ENCODE data around the gene C4B.
"Not testable (repeated sequence)": the region's sequence is repeated elsewhere in the genome, so short reads cannot be mapped to it uniquely, and the experiment has no call there.

The C4B gene

DNA sequence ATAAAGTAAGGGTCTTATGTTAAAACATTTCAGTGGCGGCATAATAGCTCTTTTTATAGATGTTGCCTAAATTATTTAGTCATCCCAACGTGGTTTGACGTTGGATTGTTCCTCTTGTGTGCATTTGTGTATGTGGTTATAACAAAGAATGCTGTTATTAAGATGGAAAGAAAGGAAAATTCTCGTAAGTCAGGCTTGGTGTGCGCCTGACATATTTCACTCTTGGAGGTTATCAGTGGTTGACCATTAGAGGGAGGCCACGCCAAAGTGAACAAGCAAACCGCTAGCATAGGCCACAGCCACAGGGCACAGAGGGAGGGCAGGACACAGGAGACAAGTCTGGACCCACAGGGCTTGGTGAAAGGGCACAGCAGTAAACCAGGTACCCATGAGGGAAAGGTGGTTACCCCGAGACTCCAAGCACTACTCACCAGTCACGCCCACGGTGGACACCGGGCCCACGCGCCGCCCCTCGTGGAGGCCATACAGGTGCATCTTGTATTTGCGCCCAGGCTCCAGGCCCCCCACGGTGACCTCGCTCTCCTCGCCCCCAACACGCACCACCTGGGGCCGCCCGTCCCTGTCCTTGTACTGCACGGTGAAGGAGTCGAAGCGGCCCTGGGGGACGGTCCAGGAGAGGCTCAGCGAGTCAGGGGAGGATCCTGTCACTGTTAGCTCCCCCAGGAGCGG lies 46.5 kb downstream of the C4B start:
- Mint-ChIP-seq H3K36me3 (ENCODE audit: low read depth) (no peaks in the 10 kb centered on the region), H3K27ac (no peak overlapping the region)
- no peak for DNase-seq

DNA sequence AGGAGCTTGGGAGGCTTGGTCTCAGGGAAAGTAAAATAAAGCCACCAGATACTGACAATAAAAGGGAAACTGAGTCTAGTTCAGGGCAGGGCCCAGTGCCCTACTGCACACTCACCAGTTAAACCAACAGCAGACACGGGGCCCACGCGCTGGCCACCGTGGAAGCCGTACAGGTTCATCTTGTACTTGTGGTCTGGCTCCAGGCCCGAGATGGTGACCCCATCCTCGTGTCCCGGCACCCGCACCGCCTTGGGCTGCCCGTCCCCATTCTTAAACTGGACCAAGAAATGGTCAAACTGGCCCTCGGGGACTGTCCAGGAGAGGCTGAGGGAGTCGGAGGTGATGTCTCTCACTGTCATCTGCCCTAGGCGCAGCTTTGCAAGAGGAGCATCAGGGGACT lies 50.1 kb downstream of the C4B start:
- no peak overlapping the region for H3K4me3 Mint-ChIP-seq
- no peak for DNase-seq
- H3K27me3 Mint-ChIP-seq (ENCODE audit: low read depth, poor library complexity) = peaks cover 9% of the 10 kb centered on the region
- TF ChIP-seq, protein P1, sequence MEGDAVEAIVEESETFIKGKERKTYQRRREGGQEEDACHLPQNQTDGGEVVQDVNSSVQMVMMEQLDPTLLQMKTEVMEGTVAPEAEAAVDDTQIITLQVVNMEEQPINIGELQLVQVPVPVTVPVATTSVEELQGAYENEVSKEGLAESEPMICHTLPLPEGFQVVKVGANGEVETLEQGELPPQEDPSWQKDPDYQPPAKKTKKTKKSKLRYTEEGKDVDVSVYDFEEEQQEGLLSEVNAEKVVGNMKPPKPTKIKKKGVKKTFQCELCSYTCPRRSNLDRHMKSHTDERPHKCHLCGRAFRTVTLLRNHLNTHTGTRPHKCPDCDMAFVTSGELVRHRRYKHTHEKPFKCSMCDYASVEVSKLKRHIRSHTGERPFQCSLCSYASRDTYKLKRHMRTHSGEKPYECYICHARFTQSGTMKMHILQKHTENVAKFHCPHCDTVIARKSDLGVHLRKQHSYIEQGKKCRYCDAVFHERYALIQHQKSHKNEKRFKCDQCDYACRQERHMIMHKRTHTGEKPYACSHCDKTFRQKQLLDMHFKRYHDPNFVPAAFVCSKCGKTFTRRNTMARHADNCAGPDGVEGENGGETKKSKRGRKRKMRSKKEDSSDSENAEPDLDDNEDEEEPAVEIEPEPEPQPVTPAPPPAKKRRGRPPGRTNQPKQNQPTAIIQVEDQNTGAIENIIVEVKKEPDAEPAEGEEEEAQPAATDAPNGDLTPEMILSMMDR (IDR thresholded peaks at IDR 0.05) = no peak
- peaks cover 14% of the 10 kb centered on the region for H3K4me1 Mint-ChIP-seq
- H3K36me3 Mint-ChIP-seq (ENCODE audit: low read depth) = no peaks in the 10 kb centered on the region
- H3K9me3 Mint-ChIP-seq = no peaks in the 10 kb centered on the region
- no peak overlapping the region for H3K27ac Mint-ChIP-seq

More for the DNA sequence above, 46.5 kb downstream of the C4B start:
- Mint-ChIP-seq H3K27me3 (ENCODE audit: low read depth, poor library complexity) (peaks cover 9% of the 10 kb centered on the region), H3K4me1 (peaks cover 26% of the 10 kb centered on the region), H3K9me3 (no peaks in the 10 kb centered on the region), H3K4me3 (no peak overlapping the region)
- TF ChIP-seq, protein P1 (IDR thresholded peaks at IDR 0.05) = no peak

DNA sequence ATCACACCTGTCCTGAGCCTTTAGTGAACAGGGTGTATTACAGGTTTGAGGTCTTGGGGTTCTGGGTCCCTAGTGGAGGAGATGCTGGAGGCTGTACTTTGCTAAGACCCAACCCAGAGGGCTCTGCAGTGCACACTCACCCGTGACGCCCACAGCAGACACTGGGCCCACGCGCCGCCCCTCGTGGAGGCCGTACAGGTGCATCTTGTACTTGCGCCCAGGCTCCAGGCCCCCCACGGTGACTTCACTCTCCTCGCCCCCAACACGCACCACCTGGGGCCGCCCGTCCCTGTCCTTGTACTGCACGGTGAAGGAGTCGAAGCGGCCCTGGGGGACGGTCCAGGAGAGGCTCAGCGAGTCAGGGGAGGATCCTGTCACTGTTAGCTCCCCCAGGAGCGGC lies 52.9 kb downstream of the C4B start:
- H3K4me3 Mint-ChIP-seq = not testable (repeated sequence)

DNA sequence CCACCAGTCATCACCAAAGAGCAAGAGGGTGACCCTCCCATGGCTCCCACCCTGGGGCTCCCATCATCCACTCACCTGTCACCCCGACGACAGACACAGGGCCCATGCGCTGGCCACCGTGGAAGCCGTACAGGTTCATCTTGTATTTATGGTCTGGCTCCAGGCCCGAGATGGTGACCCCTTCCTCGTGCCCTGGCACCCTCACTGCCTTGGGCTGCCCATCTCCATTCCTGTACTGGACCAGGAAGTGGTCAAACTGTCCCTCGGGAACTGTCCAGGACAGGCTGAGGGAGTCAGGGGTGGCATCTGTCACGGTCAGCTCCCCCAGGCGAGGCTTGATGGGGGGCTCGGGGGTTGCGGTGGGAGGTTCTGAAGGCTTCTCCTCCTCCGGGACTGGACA lies 53.7 kb downstream of the C4B start:
- not testable (repeated sequence) for H3K27me3 Mint-ChIP-seq (ENCODE audit: low read depth, poor library complexity); H3K27ac Mint-ChIP-seq; H3K36me3 Mint-ChIP-seq (ENCODE audit: low read depth); DNase-seq; H3K9me3 Mint-ChIP-seq; H3K4me3 Mint-ChIP-seq
- peaks cover 45% of the 10 kb centered on the region for H3K4me1 Mint-ChIP-seq

More for the DNA sequence above, 52.9 kb downstream of the C4B start:
- not testable (repeated sequence) for DNase-seq; H3K27me3 Mint-ChIP-seq (ENCODE audit: low read depth, poor library complexity); H3K9me3 Mint-ChIP-seq; H3K36me3 Mint-ChIP-seq (ENCODE audit: low read depth); H3K27ac Mint-ChIP-seq
- H3K4me1 Mint-ChIP-seq = peaks cover 38% of the 10 kb centered on the region

DNA sequence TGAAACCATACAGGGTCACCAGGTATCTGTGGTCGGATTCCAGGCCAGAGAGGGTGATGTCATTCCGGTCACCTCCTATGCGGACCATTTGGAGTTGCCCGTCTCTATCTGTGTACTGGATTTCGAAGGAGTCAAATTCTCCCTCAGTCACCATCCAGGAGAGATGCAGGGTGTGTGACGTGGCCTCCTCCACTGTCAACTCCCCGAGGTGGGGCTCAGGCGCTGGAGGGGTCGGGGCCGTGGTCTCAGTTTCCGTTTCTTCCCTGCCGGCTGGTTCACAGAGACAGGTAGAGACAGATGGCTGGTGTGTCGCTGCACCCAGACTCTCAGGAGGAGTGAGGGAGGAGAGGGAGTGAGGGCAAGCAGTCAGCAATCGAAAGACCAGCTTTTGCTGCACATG lies 54.3 kb downstream of the C4B start:
- Mint-ChIP-seq H3K27ac (no peak overlapping the region), H3K36me3 (ENCODE audit: low read depth) (no peaks in the 10 kb centered on the region), H3K9me3 (no peaks in the 10 kb centered on the region), H3K4me3 (no peak overlapping the region), H3K27me3 (ENCODE audit: low read depth, poor library complexity) (peaks cover 9% of the 10 kb centered on the region), H3K4me1 (peaks cover 49% of the 10 kb centered on the region)
- no peak for DNase-seq
- TF ChIP-seq, protein P1 (IDR thresholded peaks at IDR 0.05) = no peak

DNA sequence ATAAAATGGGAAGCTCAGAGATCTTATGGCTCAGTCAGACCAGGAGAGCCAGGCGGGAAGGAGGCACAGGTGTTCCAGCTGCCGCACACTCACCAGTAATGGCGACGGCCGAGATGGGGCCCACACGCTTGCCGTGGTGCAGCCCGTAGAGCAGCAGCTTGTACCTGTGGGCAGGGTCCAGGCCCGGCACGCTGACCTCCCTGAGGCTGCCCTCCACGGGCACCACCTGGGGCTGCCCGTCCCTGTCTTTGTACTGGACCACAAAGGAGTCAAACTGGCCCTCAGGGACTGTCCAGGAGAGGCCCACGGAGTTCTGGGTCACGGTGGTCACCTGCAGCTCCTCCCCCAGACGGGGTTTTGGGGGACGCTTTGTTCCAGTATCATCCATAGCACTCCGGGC lies 54.9 kb downstream of the C4B start:
- H3K27ac Mint-ChIP-seq = peak overlapping the region; percentile 80
- TF ChIP-seq, protein P1 (IDR thresholded peaks at IDR 0.05) = no peak
- no peak overlapping the region for H3K4me3 Mint-ChIP-seq
- no peaks in the 10 kb centered on the region for H3K9me3 Mint-ChIP-seq
- peaks cover 9% of the 10 kb centered on the region for H3K27me3 Mint-ChIP-seq (ENCODE audit: low read depth, poor library complexity)
- no peaks in the 10 kb centered on the region for H3K36me3 Mint-ChIP-seq (ENCODE audit: low read depth)
- no peak for DNase-seq
- peaks cover 55% of the 10 kb centered on the region for H3K4me1 Mint-ChIP-seq

DNA sequence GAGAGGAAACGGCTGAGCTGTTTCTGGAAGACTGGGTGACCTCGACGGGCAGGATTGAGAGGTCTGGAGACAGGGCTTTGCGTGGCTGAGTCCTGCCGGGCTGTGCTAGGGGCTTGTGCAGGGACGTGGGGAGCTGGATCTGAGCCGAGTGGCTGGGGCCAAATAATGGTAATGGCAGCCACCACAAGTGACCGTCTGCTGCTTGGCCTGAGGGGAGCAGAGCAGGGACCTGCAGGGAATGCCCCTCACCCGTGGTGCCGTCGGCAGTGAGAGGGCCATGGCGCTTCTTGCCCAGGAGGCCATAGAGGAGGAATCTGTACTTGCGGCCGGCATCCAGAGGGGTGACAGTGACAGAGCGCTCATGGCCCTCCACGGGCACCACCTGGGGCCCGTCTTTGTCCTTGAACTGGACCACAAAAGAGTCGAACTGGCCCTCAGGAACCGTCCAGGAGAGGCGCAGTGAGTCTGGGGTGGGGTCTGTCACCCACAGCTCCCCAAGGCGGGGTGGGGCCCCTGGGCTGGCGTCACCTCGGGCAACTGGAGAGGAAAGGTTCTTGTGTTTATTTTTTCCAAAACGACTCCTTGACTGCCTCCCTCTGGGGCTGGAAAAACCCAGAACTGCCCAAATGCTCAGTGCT lies 55.4 kb downstream of the C4B start:
- DNase-seq = no peak
- Mint-ChIP-seq H3K27me3 (ENCODE audit: low read depth, poor library complexity) (peaks cover 9% of the 10 kb centered on the region), H3K36me3 (ENCODE audit: low read depth) (no peaks in the 10 kb centered on the region), H3K4me1 (peaks cover 60% of the 10 kb centered on the region), H3K9me3 (no peaks in the 10 kb centered on the region), H3K27ac (peak overlapping the region; percentile 29), H3K4me3 (no peak overlapping the region)
- TF ChIP-seq, protein P1 (IDR thresholded peaks at IDR 0.05) = no peak

Measured in nephron progenitor cell (in vitro differentiated cells).